ENCODE results near the gene ECT2.
"Not testable (repeated sequence)": the region's sequence is repeated elsewhere in the genome, so short reads cannot be mapped to it uniquely, and the experiment has no call there.

Gene ECT2

GRCh38 chr3:172749230-172749965 is 1.1 kb upstream of the ECT2 start:
- no peak for TF ChIP-seq CTCF (IDR thresholded peaks at IDR 0.05; ENCODE audit: extremely low read depth, missing control alignments)
- no peak for DNase-seq (ENCODE audit: low spot score)

- DNase-seq (ENCODE audit: low spot score): no peak
- TF ChIP-seq CTCF (IDR thresholded peaks at IDR 0.05; ENCODE audit: extremely low read depth, missing control alignments): no peak
Observed at GRCh38 chr3:172750069-172750367, 508 bp upstream of the ECT2 start.

DNA sequence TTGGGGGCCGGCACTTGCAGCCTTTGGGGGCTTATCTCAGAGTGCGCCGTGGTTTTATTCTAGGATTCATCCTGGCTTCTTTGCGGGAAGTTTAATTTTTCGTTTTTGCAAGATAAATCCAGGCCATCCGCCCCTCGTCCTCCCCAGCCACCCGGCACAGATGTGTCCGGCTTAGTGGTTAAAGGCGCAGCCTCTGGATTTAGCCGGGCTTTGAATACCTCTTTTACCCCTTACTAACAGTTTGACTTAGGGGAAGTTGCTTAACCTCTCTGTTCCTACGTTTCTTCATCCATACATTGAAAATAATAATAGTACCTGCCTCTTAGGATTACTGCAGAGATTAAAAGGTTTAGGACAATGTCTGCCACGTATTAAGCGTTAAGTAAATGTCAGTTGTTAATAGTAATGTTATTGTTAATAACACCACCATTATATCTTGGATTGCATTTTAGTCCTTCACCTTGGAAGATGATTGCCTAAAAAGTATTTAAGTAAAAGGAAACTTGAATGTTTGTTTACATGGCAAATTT is 714 bp downstream of the ECT2 start:
- DNase-seq (ENCODE audit: low spot score): no peak
- TF ChIP-seq CTCF (IDR thresholded peaks at IDR 0.05; ENCODE audit: extremely low read depth, missing control alignments): no peak

- DNase-seq (ENCODE audit: low spot score): no peak
- no peak for TF ChIP-seq CTCF (IDR thresholded peaks at IDR 0.05; ENCODE audit: extremely low read depth, missing control alignments)
Observed at GRCh38 chr3:172752651-172753050, 2.1 kb downstream of the ECT2 start.

- DNase-seq (ENCODE audit: low spot score): no peak
- TF ChIP-seq CTCF (IDR thresholded peaks at IDR 0.05; ENCODE audit: extremely low read depth, missing control alignments): no peak
Observed at GRCh38 chr3:172753125-172753524, 2.6 kb downstream of the ECT2 start.

DNA sequence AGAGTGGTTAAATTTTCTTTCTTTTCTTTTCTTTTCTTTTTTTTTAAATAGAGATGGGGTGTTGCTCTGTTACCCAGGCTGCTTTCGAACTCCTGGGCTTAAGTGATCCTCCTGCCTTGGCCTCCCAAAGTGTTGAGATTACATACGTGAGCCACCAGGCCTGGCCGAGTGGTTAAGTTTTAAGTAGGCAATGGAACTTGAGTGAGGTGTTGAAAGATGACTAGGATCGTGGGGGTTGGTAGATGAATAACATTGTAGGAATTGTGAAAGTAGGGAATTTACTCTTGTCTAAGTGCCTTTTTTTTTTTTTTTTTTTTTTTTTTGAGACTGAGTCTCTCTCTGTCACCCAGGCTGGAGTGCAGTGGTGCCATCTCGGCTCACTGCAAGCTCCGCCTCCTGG is 9.9 kb downstream of the ECT2 start:
- DNase-seq (ENCODE audit: low spot score): not testable (repeated sequence)

DNA sequence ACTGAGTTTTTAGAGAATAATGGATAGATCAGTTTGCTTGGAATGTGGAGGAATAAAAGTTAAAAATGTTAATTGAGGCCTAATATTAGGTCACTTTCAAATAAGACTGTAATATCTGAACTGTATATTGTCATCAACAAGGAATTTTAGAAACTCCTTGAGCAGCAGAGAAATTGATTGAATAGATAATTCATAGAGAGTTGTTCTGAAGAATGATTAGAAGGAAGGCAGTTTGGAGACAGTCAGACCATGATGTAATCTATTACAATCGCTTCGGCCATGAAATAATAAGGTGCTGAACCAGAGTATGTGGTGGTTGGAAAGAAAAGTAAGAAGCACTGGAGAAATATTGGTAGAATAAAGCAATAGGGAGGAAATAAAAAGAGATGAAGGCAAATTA is 15.7 kb downstream of the ECT2 start:
- no peak for DNase-seq (ENCODE audit: low spot score)
- TF ChIP-seq CTCF (IDR thresholded peaks at IDR 0.05; ENCODE audit: extremely low read depth, missing control alignments): no peak
